Natural killer cell (primary cell): ENCODE data around the gene FUT3. TPM values are rescaled to one million over a fixed set of nuclear protein-coding genes. Genes with fewer than 3 reads are reported as not detected.
"Not testable (repeated sequence)": the region's sequence is repeated elsewhere in the genome, so short reads cannot be mapped to it uniquely, and the experiment has no call there.

Experiments
- ATAC-seq, 3 donors: fragments of 150-1000 bp in 2 of 3; fragments of 200-7000 bp in 1 of 3; cut with Tn5 transposase; 1 replicate in 1 of 3; 2 replicates in 2 of 3; pipeline ENCODE4 v1.10.0; 2021; ENCODE audit warnings: mild to moderate bottlenecking in 2 of 3, moderate library complexity in 2 of 3
- DNase-seq, 2 donors: peaks; one replicate each; pipeline versions ENCODE4 v3.0.0 to v3.0.0-alpha.2; 2013 to 2021; ENCODE audit warnings: mixed read lengths in 1 of 2
- H3K27ac ChIP-seq: one replicate; pipeline ENCODE4 v1.5.1; 2013; ENCODE audit warnings: mild to moderate bottlenecking, low read length
- H3K27me3 ChIP-seq: one replicate; pipeline ENCODE4 v1.6.1; 2013; ENCODE audit warnings: low read length; ENCODE audit not compliant: control insufficient read depth, insufficient read depth
- H3K36me3 ChIP-seq: one replicate; pipeline ENCODE4 v1.6.1; 2013; ENCODE audit warnings: low read length; ENCODE audit not compliant: control insufficient read depth, insufficient read depth
- H3K4me1 ChIP-seq: one replicate; pipeline ENCODE4 v1.6.1; 2013; ENCODE audit warnings: low read length; ENCODE audit not compliant: control insufficient read depth, insufficient read depth
- H3K4me3 ChIP-seq: one replicate; pipeline ENCODE4 v1.5.1; 2013; ENCODE audit warnings: low read length
- H3K9me3 ChIP-seq: one replicate; pipeline ENCODE4 v1.6.1; 2013; ENCODE audit warnings: low read length; ENCODE audit not compliant: control insufficient read depth, insufficient read depth
- H3K27ac Mint-ChIP-seq, 2 donors: one replicate each; pipeline ENCODE4 v1.8.0; 2022; ENCODE audit warnings: mild to moderate bottlenecking in 2 of 2, mixed read lengths in 2 of 2, moderate library complexity in 1 of 2
- H3K27me3 Mint-ChIP-seq, 2 donors: one replicate each; pipeline ENCODE4 v1.8.0; 2022; ENCODE audit warnings: low read depth in 2 of 2, mixed read lengths in 2 of 2
- H3K36me3 Mint-ChIP-seq: one replicate; pipeline ENCODE4 v1.8.0; 2022; ENCODE audit warnings: mixed read lengths
- H3K4me1 Mint-ChIP-seq, 2 donors: one replicate each; pipeline ENCODE4 v1.8.0; 2022; ENCODE audit warnings: mixed read lengths in 2 of 2
- H3K4me3 Mint-ChIP-seq: one replicate; pipeline ENCODE4 v1.8.0; 2022; ENCODE audit warnings: mild to moderate bottlenecking, moderate library complexity, mixed read lengths
- H3K9me3 Mint-ChIP-seq, 2 donors: one replicate each; pipeline ENCODE4 v1.8.0; 2022; ENCODE audit warnings: mixed read lengths in 2 of 2
- CTCF ChIP-seq: fragments of 200-600 bp; IDR thresholded peaks from one replicate; pipeline ENCODE4 v1.8.0; 2022; ENCODE audit warnings: antibody characterized with exemption
- WGBS: methylation state at CpG from one replicate; pipeline ENCODE4 v1.1.7; 2013; ENCODE audit warnings: missing lambda C conversion rate; ENCODE audit not compliant: insufficient coverage; 5-methylcytosine and 5-hydroxymethylcytosine counted together
- intact Hi-C: fragments of 100-400 bp; cut with micrococcal nuclease; formaldehyde crosslinking; loops from one replicate; pipeline ENCODE4 v1.14.2; 2022
- total RNA-seq, 4 donors: library from RNA; stranded (reverse); fragments of 120-200 nt in 1 of 4; gene quantifications; one replicate each; pipeline versions ENCODE4 v1.2.3 to v1.2.4, GENCODE V29; 2013 to 2022

Gene FUT3
- total RNA-seq, 3 donors from 2014 or later (not counting 1 experiment from before 2014, with no cell fraction given), result not detected

- no peak overlapping the region for H3K4me3 Mint-ChIP-seq
- H3K27ac Mint-ChIP-seq, result no peak overlapping the region
- no peaks in the 10 kb centered on the region for H3K4me1 ChIP-seq
- no peaks in the 10 kb centered on the region for H3K36me3 Mint-ChIP-seq
- peaks cover 0 to 5% of the 10 kb centered on the region in 2 donors for H3K27me3 Mint-ChIP-seq
- intact Hi-C loops, result no loop called here
- ATAC-seq (no peak), DNase-seq (no peak)
- H3K9me3 ChIP-seq, result no peaks in the 10 kb centered on the region
- WGBS, result 44% methylated on average over 5 of the region's 5 CpGs
- no peak overlapping the region for H3K27ac ChIP-seq
- no peak for TF ChIP-seq CTCF
- H3K4me1 Mint-ChIP-seq, result no peaks in the 10 kb centered on the region
- H3K4me3 ChIP-seq, result no peak overlapping the region
- H3K27me3 ChIP-seq, result no peaks in the 10 kb centered on the region
- H3K9me3 Mint-ChIP-seq, result no peaks in the 10 kb centered on the region
- H3K36me3 ChIP-seq, result no peaks in the 10 kb centered on the region
Measured at GRCh38 chr19:5850743-5851293, 431 bp downstream of the FUT3 start.

GRCh38 chr19:5850189-5850588 lies 1.1 kb downstream of the FUT3 start:
- Mint-ChIP-seq H3K27ac (no peak overlapping the region), H3K27me3 (peaks cover 0 to 5% of the 10 kb centered on the region in 2 donors), H3K36me3 (no peaks in the 10 kb centered on the region), H3K4me3 (no peak overlapping the region), H3K9me3 (no peaks in the 10 kb centered on the region), H3K4me1 (no peaks in the 10 kb centered on the region)
- H3K4me1 ChIP-seq, result no peaks in the 10 kb centered on the region
- DNase-seq, result no peak
- 94% methylated on average over 6 of the region's 6 CpGs for WGBS
- ATAC-seq, result no peak
- no peak overlapping the region for H3K27ac ChIP-seq
- no peaks in the 10 kb centered on the region for H3K27me3 ChIP-seq
- no peak overlapping the region for H3K4me3 ChIP-seq
- H3K9me3 ChIP-seq, result no peaks in the 10 kb centered on the region
- intact Hi-C loops, result no loop called here
- H3K36me3 ChIP-seq, result no peaks in the 10 kb centered on the region
- TF ChIP-seq CTCF, result no peak

- ATAC-seq, H3K36me3 Mint-ChIP-seq, H3K27ac Mint-ChIP-seq, H3K9me3 ChIP-seq, H3K4me3 ChIP-seq, H3K27ac ChIP-seq, intact Hi-C loops, H3K4me3 Mint-ChIP-seq, H3K36me3 ChIP-seq, H3K27me3 Mint-ChIP-seq, H3K27me3 ChIP-seq, H3K9me3 Mint-ChIP-seq, H3K4me1 ChIP-seq, DNase-seq, H3K4me1 Mint-ChIP-seq: not testable (repeated sequence)
- 84% methylated on average over 5 of the region's 5 CpGs for WGBS
Measured at GRCh38 chr19:5848621-5849020, 2.6 kb downstream of the FUT3 start.

- ATAC-seq, H3K27ac Mint-ChIP-seq, H3K9me3 ChIP-seq, DNase-seq, H3K36me3 Mint-ChIP-seq, H3K27ac ChIP-seq, H3K36me3 ChIP-seq, H3K4me1 Mint-ChIP-seq, H3K4me3 ChIP-seq, H3K27me3 ChIP-seq, H3K27me3 Mint-ChIP-seq, H3K4me3 Mint-ChIP-seq, intact Hi-C loops, H3K4me1 ChIP-seq, H3K9me3 Mint-ChIP-seq: not testable (repeated sequence)
- 87% methylated on average over 10 of the region's 10 CpGs for WGBS
Measured at GRCh38 chr19:5847846-5848245, 3.4 kb downstream of the FUT3 start.
